Liver (tissue), 3 donors: Measurements from ENCODE around the gene MRPS9.

Experiments
- CTCF ChIP-seq: fragments of 150-350 bp; IDR thresholded peaks from 2 replicates; pipeline ENCODE4 v1.5.1; 2017; ENCODE audit warnings: improper control_type of control experiment, low read depth, low read length; ENCODE audit not compliant: missing input control
- EGR1 ChIP-seq, 2 donors: IDR thresholded peaks; 2 replicates each; pipeline ENCODE4 v1.6.1; 2016 to 2018; ENCODE audit warnings: antibody characterized with exemption in 2 of 2, low read depth in 2 of 2
- FOXA1 ChIP-seq: IDR thresholded peaks from 2 replicates; pipeline ENCODE4 v1.6.1; 2016; ENCODE audit warnings: antibody characterized with exemption
- GABPA ChIP-seq, 2 donors: IDR thresholded peaks in 1 of 2; conservative IDR thresholded peaks in 1 of 2; 2 replicates each; pipeline ENCODE4 v1.6.1; 2016; ENCODE audit warnings: antibody characterized with exemption in 2 of 2, mild to moderate bottlenecking in 1 of 2, moderate library complexity in 1 of 2
- HNF4G ChIP-seq: IDR thresholded peaks from 2 replicates; pipeline ENCODE4 v1.6.1; 2016; ENCODE audit warnings: antibody characterized with exemption
- JUND ChIP-seq, 2 donors: IDR thresholded peaks; 2 replicates each; pipeline ENCODE4 v1.6.1; 2016; ENCODE audit warnings: antibody characterized with exemption in 2 of 2
- MAX ChIP-seq: IDR thresholded peaks from 2 replicates; pipeline ENCODE4 v1.6.1; 2016; ENCODE audit warnings: antibody characterized with exemption
- NR2F2 ChIP-seq: IDR thresholded peaks from 2 replicates; pipeline ENCODE4 v1.6.1; 2016; ENCODE audit warnings: antibody characterized with exemption
- RAD21 ChIP-seq, 2 donors: IDR thresholded peaks; 2 replicates each; pipeline ENCODE4 v1.6.1; 2016; ENCODE audit warnings: antibody characterized with exemption in 2 of 2, mild to moderate bottlenecking in 2 of 2
- REST ChIP-seq: IDR thresholded peaks from 2 replicates; pipeline ENCODE4 v1.6.1; 2016; ENCODE audit warnings: antibody characterized with exemption, mild to moderate bottlenecking
- RXRA ChIP-seq, 2 donors: IDR thresholded peaks; 2 replicates each; pipeline ENCODE4 v1.6.1; 2017 to 2018; ENCODE audit warnings: antibody characterized with exemption in 2 of 2, mild to moderate bottlenecking in 1 of 2
- SP1 ChIP-seq: IDR thresholded peaks from 2 replicates; pipeline ENCODE4 v1.6.1; 2018; ENCODE audit warnings: antibody characterized with exemption, mild to moderate bottlenecking
- TAF1 ChIP-seq: conservative IDR thresholded peaks from 2 replicates; pipeline ENCODE4 v1.6.1; 2016; ENCODE audit warnings: antibody characterized with exemption, mild to moderate bottlenecking
- ZBTB33 ChIP-seq: IDR thresholded peaks from 2 replicates; pipeline ENCODE4 v1.6.1; 2016; ENCODE audit warnings: antibody characterized with exemption
- donor health status: healthy.
- donor health status: healthy.

GRCh38 chr2:105130546-105130945 is 92.7 kb downstream of the MRPS9 start:
- TF ChIP-seq CTCF (no peak), NR2F2 (no peak), GABPA (IDR thresholded peaks at IDR 0.05 in 1 of 2, conservative IDR thresholded peaks at IDR 0.05 in 1 of 2) (no peak), RXRA (IDR thresholded peaks at IDR 0.05) (no peak), RAD21 (IDR thresholded peaks at IDR 0.05) (no peak), EGR1 (IDR thresholded peaks at IDR 0.05; ENCODE audit: low read depth in 2 of 2) (no peak), FOXA1 (no peak), ZBTB33 (no peak), TAF1 (no peak), MAX (no peak), SP1 (no peak), HNF4G (no peak), REST (no peak), JUND (IDR thresholded peaks at IDR 0.05) (no peak)
